ENCODE measurements around the gene POLD4. TPM values are rescaled to one million over a fixed set of nuclear protein-coding genes. Genes with fewer than 3 reads are reported as not detected.

The POLD4 gene
- total RNA-seq, 4 donors from 2014 or later, result 54.5 to 75.7 (median 65.0) TPM

GRCh38 chr11:67379061-67380058 lies 26.0 kb upstream of the POLD4 start:
- Histone ChIP-seq H3K36me3 (no peaks in the 10 kb centered on the region), H3K9me3 (no peaks in the 10 kb centered on the region), H3K27ac (peak overlapping the region; percentile 15), H3K4me3 (no peak overlapping the region), H3K4me1 (peaks cover 48% of the 10 kb centered on the region), H3K27me3 (no peaks in the 10 kb centered on the region)
- no peak for DNase-seq (ENCODE audit: low spot score in 2 of 2)
- WGBS, result 48% methylated on average over 10 of the region's 23 CpGs
- TF ChIP-seq CTCF (IDR thresholded peaks at IDR 0.05) (no peak), EP300 (IDR thresholded peaks at IDR 0.05) (no peak), POLR2AphosphoS5 (IDR thresholded peaks at IDR 0.05) (no peak), POLR2A (IDR thresholded peaks at IDR 0.05) (no peak)

GRCh38 chr11:67378544-67378943 lies 25.2 kb upstream of the POLD4 start:
- Histone ChIP-seq H3K36me3 (no peaks in the 10 kb centered on the region), H3K27me3 (no peaks in the 10 kb centered on the region), H3K4me1 (peaks cover 56% of the 10 kb centered on the region), H3K27ac (no peak overlapping the region), H3K4me3 (no peak overlapping the region), H3K9me3 (no peaks in the 10 kb centered on the region)
- 85% methylated on average over 4 of the region's 4 CpGs for whole genome bisulfite sequencing
- TF ChIP-seq CTCF (IDR thresholded peaks at IDR 0.05) (no peak), POLR2AphosphoS5 (IDR thresholded peaks at IDR 0.05) (no peak), POLR2A (IDR thresholded peaks at IDR 0.05) (no peak), EP300 (IDR thresholded peaks at IDR 0.05) (no peak)
- no peak for DNase-seq (ENCODE audit: low spot score in 2 of 2)

GRCh38 chr11:67376873-67377808 lies 23.8 kb upstream of the POLD4 start:
- no peaks in the 10 kb centered on the region for H3K36me3 ChIP-seq
- DNase-seq (ENCODE audit: low spot score in 2 of 2), result no peak
- 95% methylated on average over 6 of the region's 6 CpGs for WGBS
- H3K4me3 ChIP-seq, result no peak overlapping the region
- no peaks in the 10 kb centered on the region for H3K9me3 ChIP-seq
- no peak overlapping the region for H3K27ac ChIP-seq
- H3K4me1 ChIP-seq, result peaks cover 67% of the 10 kb centered on the region
- no peaks in the 10 kb centered on the region for H3K27me3 ChIP-seq
- no peak for TF ChIP-seq EP300 (IDR thresholded peaks at IDR 0.05)
- no peak for TF ChIP-seq CTCF (IDR thresholded peaks at IDR 0.05)
- no peak for TF ChIP-seq POLR2AphosphoS5 (IDR thresholded peaks at IDR 0.05)
- TF ChIP-seq POLR2A (IDR thresholded peaks at IDR 0.05), result no peak

GRCh38 chr11:67376063-67376820 lies 22.9 kb upstream of the POLD4 start:
- Histone ChIP-seq H3K27ac (no peak overlapping the region), H3K27me3 (no peaks in the 10 kb centered on the region), H3K9me3 (no peaks in the 10 kb centered on the region), H3K4me1 (peaks cover 76% of the 10 kb centered on the region), H3K36me3 (no peaks in the 10 kb centered on the region), H3K4me3 (no peak overlapping the region)
- 79% methylated on average over 7 of the region's 7 CpGs for WGBS
- no peak for DNase-seq (ENCODE audit: low spot score in 2 of 2)
- no peak for TF ChIP-seq POLR2AphosphoS5 (IDR thresholded peaks at IDR 0.05)
- TF ChIP-seq CTCF (IDR thresholded peaks at IDR 0.05), result no peak
- no peak for TF ChIP-seq EP300 (IDR thresholded peaks at IDR 0.05)
- TF ChIP-seq POLR2A (IDR thresholded peaks at IDR 0.05), result no peak

All from suprapubic skin (tissue), 4 donors.